NB4 (cell line): Measurements from ENCODE around the gene TMC3.
A peak's percentile ranks its signal among the peaks of the same experiment; 100 is the strongest.

Experiments
- POLR2A ChIP-seq: IDR thresholded peaks from 2 replicates; pipeline ENCODE4 v1.6.1; 2011; ENCODE audit warnings: mild to moderate bottlenecking; ENCODE audit not compliant: insufficient read length; ENCODE audit errors: extremely low read depth
- TF ChIP-seq, protein P1 (sequence below): IDR thresholded peaks from one replicate; pipeline ENCODE4 v1.5.1; 2012; ENCODE audit warnings: low read depth, low read length
- TF ChIP-seq, protein P2 (sequence below): IDR thresholded peaks from 2 replicates; pipeline ENCODE4 v1.6.1; 2011; ENCODE audit warnings: low read depth, low read length

DNA sequence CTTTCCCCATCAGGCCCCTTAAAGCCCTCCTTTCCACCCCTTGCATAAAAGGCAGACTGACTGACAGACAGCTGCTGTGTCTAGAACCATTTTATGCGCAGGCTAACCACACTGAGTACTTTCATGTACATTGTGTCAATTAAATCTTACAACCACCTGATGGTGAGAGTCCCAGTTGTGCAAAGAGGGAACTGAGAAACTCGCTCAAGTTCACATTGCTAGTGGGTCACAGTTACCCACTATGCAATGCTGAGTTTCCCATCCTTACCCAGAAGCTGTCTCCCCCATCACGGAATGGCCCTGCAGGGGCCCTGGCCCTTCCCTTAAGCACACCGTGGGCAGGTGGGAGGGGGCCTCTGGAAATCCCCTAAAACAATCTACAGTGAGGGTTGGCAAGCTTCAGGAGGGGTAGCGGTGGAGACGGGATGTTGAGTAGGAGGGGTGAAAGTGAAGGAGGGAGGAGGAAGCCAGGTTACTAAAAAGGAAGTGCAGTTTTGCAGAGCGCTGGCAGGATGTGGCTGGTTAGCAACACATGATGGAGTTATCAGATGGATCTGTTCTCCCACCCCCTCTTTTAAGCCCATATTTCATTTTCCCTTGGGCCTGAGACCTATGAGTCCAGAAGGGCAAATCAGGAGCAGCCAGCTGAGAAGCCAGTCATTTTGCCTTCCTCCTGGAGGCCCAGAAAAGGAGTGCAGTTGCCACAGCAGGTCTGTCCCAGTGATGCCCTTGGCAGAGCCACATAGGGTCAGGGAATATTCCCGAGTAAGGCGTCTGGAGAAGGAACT is 80.1 kb downstream of the TMC3 start:
- TF ChIP-seq, protein P1, sequence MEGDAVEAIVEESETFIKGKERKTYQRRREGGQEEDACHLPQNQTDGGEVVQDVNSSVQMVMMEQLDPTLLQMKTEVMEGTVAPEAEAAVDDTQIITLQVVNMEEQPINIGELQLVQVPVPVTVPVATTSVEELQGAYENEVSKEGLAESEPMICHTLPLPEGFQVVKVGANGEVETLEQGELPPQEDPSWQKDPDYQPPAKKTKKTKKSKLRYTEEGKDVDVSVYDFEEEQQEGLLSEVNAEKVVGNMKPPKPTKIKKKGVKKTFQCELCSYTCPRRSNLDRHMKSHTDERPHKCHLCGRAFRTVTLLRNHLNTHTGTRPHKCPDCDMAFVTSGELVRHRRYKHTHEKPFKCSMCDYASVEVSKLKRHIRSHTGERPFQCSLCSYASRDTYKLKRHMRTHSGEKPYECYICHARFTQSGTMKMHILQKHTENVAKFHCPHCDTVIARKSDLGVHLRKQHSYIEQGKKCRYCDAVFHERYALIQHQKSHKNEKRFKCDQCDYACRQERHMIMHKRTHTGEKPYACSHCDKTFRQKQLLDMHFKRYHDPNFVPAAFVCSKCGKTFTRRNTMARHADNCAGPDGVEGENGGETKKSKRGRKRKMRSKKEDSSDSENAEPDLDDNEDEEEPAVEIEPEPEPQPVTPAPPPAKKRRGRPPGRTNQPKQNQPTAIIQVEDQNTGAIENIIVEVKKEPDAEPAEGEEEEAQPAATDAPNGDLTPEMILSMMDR, result no peak
- TF ChIP-seq POLR2A, result no peak
- TF ChIP-seq, protein P2, sequence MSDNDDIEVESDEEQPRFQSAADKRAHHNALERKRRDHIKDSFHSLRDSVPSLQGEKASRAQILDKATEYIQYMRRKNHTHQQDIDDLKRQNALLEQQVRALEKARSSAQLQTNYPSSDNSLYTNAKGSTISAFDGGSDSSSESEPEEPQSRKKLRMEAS, result peak; percentile 39; the same call in 1 of the 2 replicates
